A204.1 (cell line): ENCODE results near the gene MTHFSD.

Experiments used
- FAIRE-seq: peaks from 2 replicates; lab custom pipeline; 2012; peaks lifted over from hg19 to GRCh38; lab: Jason Lieb, UNC

The MTHFSD gene

GRCh38 chr16:86481607-86482006 is 73.4 kb downstream of the MTHFSD start:
- no peak for FAIRE-seq

DNA sequence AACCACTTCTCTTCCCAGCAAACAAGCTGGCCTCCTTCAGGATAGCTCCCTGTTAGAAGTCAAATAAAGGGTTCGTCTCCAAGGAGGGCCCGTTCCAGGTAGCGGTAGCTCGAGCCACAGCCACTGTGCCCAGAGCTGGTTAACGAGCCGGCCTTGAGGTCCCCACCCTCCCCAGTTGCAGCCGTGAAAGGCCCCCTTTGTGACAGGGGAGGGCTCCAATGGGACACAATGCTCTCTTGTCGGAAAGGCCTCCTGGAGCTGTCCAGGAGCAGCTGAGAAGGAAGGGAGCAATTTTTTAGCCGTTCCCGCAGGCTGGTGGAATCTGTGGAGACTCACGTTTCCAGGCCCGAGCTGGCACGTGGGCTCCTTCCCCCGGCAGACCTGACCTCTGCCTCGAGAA is 74.6 kb downstream of the MTHFSD start:
- no peak for FAIRE-seq
